HEK293T (cell line): ENCODE measurements around the gene ARHGAP42.

ENCODE experiments used
- CTCF ChIA-PET: fragments of 350-600 bp; formaldehyde crosslinking; extraction: SDS; loops from one replicate; lab custom pipeline; 2021; ENCODE audit warnings: antibody characterized with exemption, inconsistent platforms; lab: Yijun Ruan, JAX
- POLR2A ChIA-PET: fragments of 350-600 bp; formaldehyde crosslinking; extraction: SDS; loops from one replicate; lab custom pipeline; 2020; ENCODE audit warnings: antibody characterized with exemption, inconsistent platforms; lab: Yijun Ruan, JAX
- DNase-seq: peaks from one replicate; pipeline ENCODE4 v3.0.0; 2012; ENCODE audit warnings: mixed read lengths; ENCODE audit errors: extremely low spot score
- ARNT ChIP-seq: fragments of 450-650 bp; IDR thresholded peaks from 2 replicates; pipeline ENCODE4 v1.6.1; 2017; ENCODE audit warnings: mild to moderate bottlenecking
- BHLHE40 ChIP-seq: fragments of 450-650 bp; IDR thresholded peaks from 2 replicates; pipeline ENCODE4 v1.6.1; 2016; ENCODE audit warnings: mild to moderate bottlenecking, moderate library complexity, borderline replicate concordance
- CTBP1 ChIP-seq: fragments of 450-650 bp; IDR thresholded peaks from 2 replicates; pipeline ENCODE4 v1.6.1; 2016; ENCODE audit warnings: borderline replicate concordance
- ELF4 ChIP-seq: fragments of 450-650 bp; IDR thresholded peaks from 2 replicates; pipeline ENCODE4 v1.6.1; 2017; ENCODE audit warnings: antibody characterized with exemption
- FOXA1 ChIP-seq: fragments of 450-650 bp; IDR thresholded peaks from 2 replicates; pipeline ENCODE4 v1.6.1; 2016; ENCODE audit warnings: mild to moderate bottlenecking
- FOXK2 ChIP-seq: fragments of 450-650 bp; IDR thresholded peaks from 2 replicates; pipeline ENCODE4 v1.6.1; 2016; ENCODE audit warnings: mild to moderate bottlenecking
- FOXM1 ChIP-seq: fragments of 450-650 bp; IDR thresholded peaks from 2 replicates; pipeline ENCODE4 v1.6.1; 2017; ENCODE audit warnings: mild to moderate bottlenecking, borderline replicate concordance
- HDGF ChIP-seq: fragments of 450-650 bp; IDR thresholded peaks from 2 replicates; pipeline ENCODE4 v1.6.1; 2017; ENCODE audit warnings: antibody characterized with exemption, borderline replicate concordance
- L3MBTL2 ChIP-seq: fragments of 450-650 bp; conservative IDR thresholded peaks from 2 replicates; pipeline ENCODE4 v1.6.1; 2016; ENCODE audit warnings: mild to moderate bottlenecking
- LEF1 ChIP-seq: fragments of 450-650 bp; IDR thresholded peaks from 2 replicates; pipeline ENCODE4 v1.6.1; 2017; ENCODE audit warnings: mild to moderate bottlenecking, borderline replicate concordance
- NFRKB ChIP-seq: fragments of 450-650 bp; IDR thresholded peaks from 2 replicates; pipeline ENCODE4 v1.6.1; 2016; ENCODE audit warnings: mild to moderate bottlenecking, moderate library complexity
- PKNOX1 ChIP-seq: fragments of 450-650 bp; IDR thresholded peaks from 2 replicates; pipeline ENCODE4 v1.6.1; 2016
- SP1 ChIP-seq: fragments of 450-650 bp; IDR thresholded peaks from 2 replicates; pipeline ENCODE4 v1.6.1; 2017
- SUZ12 ChIP-seq: fragments of 450-650 bp; IDR thresholded peaks from 2 replicates; pipeline ENCODE4 v1.6.1; 2016; ENCODE audit warnings: mild to moderate bottlenecking
- TARDBP ChIP-seq: fragments of 450-650 bp; IDR thresholded peaks from 2 replicates; pipeline ENCODE4 v1.6.1; 2016
- ZNF384 ChIP-seq: fragments of 450-650 bp; IDR thresholded peaks from 2 replicates; pipeline ENCODE4 v1.6.1; 2016

The ARHGAP42 gene

GRCh38 chr11:100788561-100789295, 101.6 kb downstream of the ARHGAP42 start:
- TF ChIP-seq ARNT (no peak), FOXM1 (no peak), PKNOX1 (no peak), SUZ12 (no peak), HDGF (no peak), NFRKB (no peak), ELF4 (no peak), L3MBTL2 (no peak), TARDBP (no peak)
- POLR2A ChIA-PET: no interaction called here
- CTCF ChIA-PET: no interaction called here
- DNase-seq: no peak

GRCh38 chr11:100789500-100789899, 102.4 kb downstream of the ARHGAP42 start:
- no peak for DNase-seq
- CTCF ChIA-PET: no interaction called here
- no peak for TF ChIP-seq FOXK2
- no peak for TF ChIP-seq HDGF
- no peak for TF ChIP-seq ARNT
- no peak for TF ChIP-seq ELF4
- no peak for TF ChIP-seq TARDBP
- TF ChIP-seq FOXA1: no peak
- no peak for TF ChIP-seq ZNF384
- TF ChIP-seq CTBP1: no peak
- no peak for TF ChIP-seq SUZ12
- TF ChIP-seq L3MBTL2: no peak
- TF ChIP-seq SP1: no peak
- no peak for TF ChIP-seq FOXM1
- no peak for TF ChIP-seq LEF1
- TF ChIP-seq NFRKB: no peak
- no peak for TF ChIP-seq BHLHE40
- no peak for TF ChIP-seq PKNOX1
- POLR2A ChIA-PET: no interaction called here

- ChIA-PET CTCF (no interaction called here), POLR2A (no interaction called here)
- no peak for TF ChIP-seq SP1
- no peak for TF ChIP-seq PKNOX1
- no peak for TF ChIP-seq SUZ12
- no peak for TF ChIP-seq NFRKB
- TF ChIP-seq FOXM1: no peak
- no peak for TF ChIP-seq TARDBP
- TF ChIP-seq L3MBTL2: no peak
- TF ChIP-seq BHLHE40: no peak
- no peak for DNase-seq
Measured at GRCh38 chr11:100790073-100790472, 103.0 kb downstream of the ARHGAP42 start.

GRCh38 chr11:100791103-100791502, 104.0 kb downstream of the ARHGAP42 start:
- no peak for DNase-seq
- TF ChIP-seq HDGF: no peak
- no peak for TF ChIP-seq FOXM1
- TF ChIP-seq ZNF384: no peak
- no peak for TF ChIP-seq LEF1
- no peak for TF ChIP-seq L3MBTL2
- POLR2A ChIA-PET: no interaction called here
- CTCF ChIA-PET: no interaction called here

- ChIA-PET POLR2A (no interaction called here), CTCF (no interaction called here)
- no peak for TF ChIP-seq NFRKB
- no peak for TF ChIP-seq CTBP1
- no peak for DNase-seq
Measured at GRCh38 chr11:100791860-100792259, 104.8 kb downstream of the ARHGAP42 start.

- CTCF ChIA-PET: no interaction called here
- POLR2A ChIA-PET: no interaction called here
- no peak for TF ChIP-seq PKNOX1
- no peak for TF ChIP-seq NFRKB
- no peak for TF ChIP-seq FOXA1
- no peak for TF ChIP-seq BHLHE40
- no peak for TF ChIP-seq FOXM1
- no peak for TF ChIP-seq CTBP1
- no peak for TF ChIP-seq ARNT
- TF ChIP-seq LEF1: no peak
- no peak for TF ChIP-seq HDGF
- DNase-seq: no peak
Measured at GRCh38 chr11:100793525-100793924, 106.4 kb downstream of the ARHGAP42 start.
